Stomach (tissue), 4 donors: Measurements from ENCODE around the gene ERMP1.

Experiments
- EP300 ChIP-seq: sonication (generic); formaldehyde crosslinking; IDR thresholded peaks from one replicate; pipeline ENCODE4 v1.6.1; 2017; ENCODE audit warnings: antibody characterized with exemption
- POLR2A ChIP-seq, 4 donors: fragments of 450-650 bp; IDR thresholded peaks; one replicate each; pipeline ENCODE4 v1.6.1; 2016; ENCODE audit warnings: antibody characterized with exemption in 4 of 4, control low read depth in 2 of 4, mild to moderate bottlenecking in 1 of 4, moderate library complexity in 1 of 4
- TF ChIP-seq, protein P1 (sequence below), 7 experiments: fragments of 450-650 bp in 4 of 7; fragments of 200-600 bp in 3 of 7; sonication (generic) in 3 of 7; IDR thresholded peaks; one replicate each; pipeline ENCODE4 v1.5.1; 2016 to 2019; ENCODE audit warnings: antibody characterized with exemption in 7 of 7, control low read depth in 2 of 7, mild to moderate bottlenecking in 1 of 7

- TF ChIP-seq POLR2A (IDR thresholded peaks at IDR 0.05), result no peak
- TF ChIP-seq, protein P1, sequence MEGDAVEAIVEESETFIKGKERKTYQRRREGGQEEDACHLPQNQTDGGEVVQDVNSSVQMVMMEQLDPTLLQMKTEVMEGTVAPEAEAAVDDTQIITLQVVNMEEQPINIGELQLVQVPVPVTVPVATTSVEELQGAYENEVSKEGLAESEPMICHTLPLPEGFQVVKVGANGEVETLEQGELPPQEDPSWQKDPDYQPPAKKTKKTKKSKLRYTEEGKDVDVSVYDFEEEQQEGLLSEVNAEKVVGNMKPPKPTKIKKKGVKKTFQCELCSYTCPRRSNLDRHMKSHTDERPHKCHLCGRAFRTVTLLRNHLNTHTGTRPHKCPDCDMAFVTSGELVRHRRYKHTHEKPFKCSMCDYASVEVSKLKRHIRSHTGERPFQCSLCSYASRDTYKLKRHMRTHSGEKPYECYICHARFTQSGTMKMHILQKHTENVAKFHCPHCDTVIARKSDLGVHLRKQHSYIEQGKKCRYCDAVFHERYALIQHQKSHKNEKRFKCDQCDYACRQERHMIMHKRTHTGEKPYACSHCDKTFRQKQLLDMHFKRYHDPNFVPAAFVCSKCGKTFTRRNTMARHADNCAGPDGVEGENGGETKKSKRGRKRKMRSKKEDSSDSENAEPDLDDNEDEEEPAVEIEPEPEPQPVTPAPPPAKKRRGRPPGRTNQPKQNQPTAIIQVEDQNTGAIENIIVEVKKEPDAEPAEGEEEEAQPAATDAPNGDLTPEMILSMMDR (IDR thresholded peaks at IDR 0.05), result no peak
- TF ChIP-seq EP300, result no peak
Measured at GRCh38 chr9:5819174-5819573, 13.7 kb downstream of the ERMP1 start.
